Neuronal stem cell (in vitro differentiated cells): ENCODE results near the gene TIMM9.
"Not testable (repeated sequence)": the region's sequence is repeated elsewhere in the genome, so short reads cannot be mapped to it uniquely, and the experiment has no call there.

Experiments
- DNase-seq: peaks from one replicate; pipeline ENCODE4 v3.0.0-alpha.2; 2013; ENCODE audit warnings: low spot score
- H2AFZ ChIP-seq: one replicate; pipeline ENCODE4 v1.6.1; 2013; ENCODE audit warnings: mild to moderate bottlenecking, low read length, inconsistent platforms
- H2AK5ac ChIP-seq: 2 replicates; pipeline ENCODE4 v1.6.1; 2013; ENCODE audit warnings: low read depth, mild to moderate bottlenecking, inconsistent platforms, low read length, moderate library complexity, mixed read lengths
- H2BK120ac ChIP-seq: 2 replicates; pipeline ENCODE4 v1.6.1; 2013; ENCODE audit warnings: low read depth, mild to moderate bottlenecking, inconsistent platforms, low read length, moderate library complexity, mixed read lengths
- H2BK12ac ChIP-seq: one replicate; pipeline ENCODE4 v1.6.1; 2013; ENCODE audit warnings: low read length, inconsistent platforms
- H2BK15ac ChIP-seq: 2 replicates; pipeline ENCODE4 v1.6.1; 2013; ENCODE audit warnings: mild to moderate bottlenecking, low read length, inconsistent platforms, mixed read lengths
- H2BK5ac ChIP-seq: one replicate; pipeline ENCODE4 v1.6.1; 2013; ENCODE audit warnings: inconsistent platforms, mild to moderate bottlenecking, low read length, moderate library complexity
- H3K14ac ChIP-seq: one replicate; pipeline ENCODE4 v1.6.1; 2013; ENCODE audit warnings: low read length, inconsistent platforms
- H3K18ac ChIP-seq: 2 replicates; pipeline ENCODE4 v1.6.1; 2013; ENCODE audit warnings: low read length, inconsistent platforms
- H3K23ac ChIP-seq: 2 replicates; pipeline ENCODE4 v1.6.1; 2013; ENCODE audit warnings: low read depth, mild to moderate bottlenecking, mixed read lengths, low read length, inconsistent platforms; ENCODE audit not compliant: poor library complexity
- H3K27ac ChIP-seq: replicated peaks from 3 replicates; pipeline ENCODE4 v1.5.1; 2013; ENCODE audit warnings: low read length, inconsistent platforms
- H3K27me3 ChIP-seq, 3 experiments: 2 replicates each; pipeline ENCODE4 v1.6.1; 2013; ENCODE audit warnings: low read length in 3 of 3, mild to moderate bottlenecking in 2 of 3, inconsistent platforms in 1 of 3, low read depth in 1 of 3, mixed read lengths in 1 of 3, moderate library complexity in 1 of 3; ENCODE audit not compliant: control insufficient read depth in 3 of 3, insufficient read depth in 3 of 3
- H3K36me3 ChIP-seq, 2 donors: replicated peaks in 1 of 2; 2 replicates each; pipeline ENCODE4 v1.6.1; 2013; ENCODE audit warnings: low read length in 2 of 2; ENCODE audit not compliant: control insufficient read depth in 2 of 2, insufficient read depth in 2 of 2
- H3K4ac ChIP-seq: 2 replicates; pipeline ENCODE4 v1.6.1; 2013; ENCODE audit warnings: inconsistent platforms, mild to moderate bottlenecking, low read length, moderate library complexity
- H3K4me1 ChIP-seq, 2 donors: 1 replicate in 1 of 2; 2 replicates in 1 of 2; pipeline ENCODE4 v1.6.1; 2013; ENCODE audit warnings: low read length in 2 of 2, low read depth in 1 of 2; ENCODE audit not compliant: control insufficient read depth in 2 of 2, insufficient read depth in 1 of 2
- H3K4me2 ChIP-seq: one replicate; pipeline ENCODE4 v1.6.1; 2013; ENCODE audit warnings: mild to moderate bottlenecking, low read length, inconsistent platforms; ENCODE audit not compliant: insufficient read depth, poor library complexity, severe bottlenecking
- H3K4me3 ChIP-seq, 2 donors: 2 replicates each; pipeline ENCODE4 v1.5.1; 2013; ENCODE audit warnings: low read length in 2 of 2, mild to moderate bottlenecking in 2 of 2, inconsistent platforms in 1 of 2, moderate library complexity in 1 of 2
- H3K79me1 ChIP-seq: one replicate; pipeline ENCODE4 v1.6.1; 2013; ENCODE audit warnings: low read depth, mild to moderate bottlenecking, inconsistent platforms, low read length, moderate library complexity
- H3K9ac ChIP-seq: one replicate; pipeline ENCODE4 v1.6.1; 2013; ENCODE audit warnings: mild to moderate bottlenecking, low read depth, low read length, inconsistent platforms; ENCODE audit not compliant: poor library complexity
- H3K9me3 ChIP-seq, 2 donors: replicated peaks in 1 of 2; 2 replicates each; pipeline versions ENCODE3 to v1.6.1; 2013; ENCODE audit warnings: low read length in 2 of 2, mild to moderate bottlenecking in 2 of 2, inconsistent platforms in 1 of 2, low read depth in 1 of 2, mixed read lengths in 1 of 2, moderate library complexity in 1 of 2; ENCODE audit not compliant: control insufficient read depth in 2 of 2, insufficient read depth in 1 of 2
- H4K8ac ChIP-seq: one replicate; pipeline ENCODE4 v1.6.1; 2013; ENCODE audit warnings: low read depth, mild to moderate bottlenecking, inconsistent platforms, low read length, moderate library complexity
- H4K91ac ChIP-seq: one replicate; pipeline ENCODE4 v1.6.1; 2013; ENCODE audit warnings: low read length, low read depth, mild to moderate bottlenecking, inconsistent platforms; ENCODE audit not compliant: poor library complexity
- WGBS, 2 donors: extraction: QIAGEN DNeasy Blood & Tissue Kit; methylation state at CpG; one replicate each; pipeline ENCODE4 v1.1.7; 2013; ENCODE audit warnings: missing lambda C conversion rate in 2 of 2, mixed read lengths in 1 of 2; ENCODE audit not compliant: insufficient read length in 2 of 2, insufficient replicate concordance in 1 of 2; ENCODE audit errors: extremely low coverage in 2 of 2; 5-methylcytosine and 5-hydroxymethylcytosine counted together

The TIMM9 gene

GRCh38 chr14:58367296-58367695, 60.0 kb downstream of the TIMM9 start:
- no peak overlapping the region for H3K18ac ChIP-seq
- H2BK15ac ChIP-seq, result no peak overlapping the region
- no peak overlapping the region for H2BK120ac ChIP-seq
- WGBS, 2 donors, result no CpG with 5 or more reads among the region's 3 CpGs
- no peak overlapping the region for H2BK5ac ChIP-seq
- peaks cover 12 to 98% of the 10 kb centered on the region in 2 donors for H3K36me3 ChIP-seq
- H3K27me3 ChIP-seq, result no peaks in the 10 kb centered on the region
- H2AK5ac ChIP-seq, result no peak overlapping the region
- no peak overlapping the region for H3K4ac ChIP-seq
- H3K79me1 ChIP-seq, result no peaks in the 10 kb centered on the region
- H3K4me3 ChIP-seq, result no peak overlapping the region
- DNase-seq, result no peak
- H3K14ac ChIP-seq, result no peak overlapping the region
- H3K4me2 ChIP-seq, result no peak overlapping the region
- no peak overlapping the region for H4K8ac ChIP-seq
- no peaks in the 10 kb centered on the region for H3K4me1 ChIP-seq
- no peak overlapping the region for H2AFZ ChIP-seq
- H3K9ac ChIP-seq, result no peak overlapping the region
- no peak overlapping the region for H2BK12ac ChIP-seq
- no peak overlapping the region for H4K91ac ChIP-seq
- H3K9me3 ChIP-seq, result no peaks in the 10 kb centered on the region
- H3K27ac ChIP-seq, result no peak overlapping the region
- H3K23ac ChIP-seq, result no peak overlapping the region

- no peak overlapping the region for H2BK15ac ChIP-seq
- H3K36me3 ChIP-seq, result peaks cover 10 to 97% of the 10 kb centered on the region in 2 donors
- no peak overlapping the region for H2AK5ac ChIP-seq
- no peak overlapping the region for H3K23ac ChIP-seq
- no peak overlapping the region for H3K4me2 ChIP-seq
- no peak overlapping the region for H2BK5ac ChIP-seq
- no peaks in the 10 kb centered on the region for H3K79me1 ChIP-seq
- H4K8ac ChIP-seq, result no peak overlapping the region
- no peak overlapping the region for H2BK12ac ChIP-seq
- H3K4me1 ChIP-seq, result no peaks in the 10 kb centered on the region
- no peak overlapping the region for H3K27ac ChIP-seq
- H3K18ac ChIP-seq, result no peak overlapping the region
- no peaks in the 10 kb centered on the region for H3K9me3 ChIP-seq
- no peak overlapping the region for H4K91ac ChIP-seq
- DNase-seq, result no peak
- no peak overlapping the region for H3K14ac ChIP-seq
- no peak overlapping the region for H3K4ac ChIP-seq
- no peaks in the 10 kb centered on the region for H3K27me3 ChIP-seq
- no peak overlapping the region for H3K9ac ChIP-seq
- H2BK120ac ChIP-seq, result no peak overlapping the region
- WGBS, 2 donors, result no CpG with 5 or more reads among the region's 4 CpGs
- no peak overlapping the region for H3K4me3 ChIP-seq
- no peak overlapping the region for H2AFZ ChIP-seq
Measured at GRCh38 chr14:58364316-58364715, 63.0 kb downstream of the TIMM9 start.

GRCh38 chr14:58362798-58363412, 64.4 kb downstream of the TIMM9 start:
- H2BK15ac ChIP-seq, result no peak overlapping the region
- no peaks in the 10 kb centered on the region for H3K79me1 ChIP-seq
- H3K36me3 ChIP-seq, result peaks cover 12 to 96% of the 10 kb centered on the region in 2 donors
- no peak overlapping the region for H3K4ac ChIP-seq
- H3K4me2 ChIP-seq, result no peak overlapping the region
- no peak overlapping the region for H3K18ac ChIP-seq
- H2AFZ ChIP-seq, result no peak overlapping the region
- H4K8ac ChIP-seq, result no peak overlapping the region
- no peak overlapping the region for H3K4me3 ChIP-seq
- H3K14ac ChIP-seq, result no peak overlapping the region
- H2BK120ac ChIP-seq, result no peak overlapping the region
- no peak overlapping the region for H2BK12ac ChIP-seq
- H3K9me3 ChIP-seq, result no peaks in the 10 kb centered on the region
- H3K9ac ChIP-seq, result no peak overlapping the region
- H4K91ac ChIP-seq, result no peak overlapping the region
- no peak overlapping the region for H3K23ac ChIP-seq
- DNase-seq, result no peak
- H3K27ac ChIP-seq, result no peak overlapping the region
- H3K4me1 ChIP-seq, result no peaks in the 10 kb centered on the region
- H2AK5ac ChIP-seq, result no peak overlapping the region
- no peaks in the 10 kb centered on the region for H3K27me3 ChIP-seq
- WGBS, 2 donors, result no CpG with 5 or more reads among the region's 3 CpGs
- no peak overlapping the region for H2BK5ac ChIP-seq

- not testable (repeated sequence) for H2AFZ ChIP-seq, H3K23ac ChIP-seq, H3K4me2 ChIP-seq, H3K14ac ChIP-seq, H4K8ac ChIP-seq, H2BK5ac ChIP-seq, H2BK120ac ChIP-seq, H3K18ac ChIP-seq, H3K4me1 ChIP-seq, H3K27ac ChIP-seq, H2BK15ac ChIP-seq, H3K4ac ChIP-seq, H3K79me1 ChIP-seq, H4K91ac ChIP-seq, H3K27me3 ChIP-seq, H2BK12ac ChIP-seq, H2AK5ac ChIP-seq, H3K4me3 ChIP-seq, H3K9me3 ChIP-seq, H3K9ac ChIP-seq, DNase-seq
- H3K36me3 ChIP-seq, result peaks cover 10 to 96% of the 10 kb centered on the region in 2 donors
- no CpG with 5 or more reads among the region's 1 CpG for WGBS, 2 donors
Measured at GRCh38 chr14:58362272-58362671, 65.1 kb downstream of the TIMM9 start.
